Common myeloid progenitor, CD34-positive (primary cell): Measurements from ENCODE around the gene KRT35.
"Not testable (repeated sequence)": the region's sequence is repeated elsewhere in the genome, so short reads cannot be mapped to it uniquely, and the experiment has no call there.

Experiments used
- CTCF ChIA-PET: fragments of 350-600 bp; sonication (Branson Sonifier 250); formaldehyde crosslinking; loops from one replicate; lab custom pipeline; 2021; ENCODE audit warnings: antibody characterized with exemption; lab: Charles Lee
- POLR2A ChIA-PET: fragments of 350-600 bp; sonication (Branson Sonifier 250); formaldehyde crosslinking; loops from one replicate; lab custom pipeline; 2021; ENCODE audit warnings: antibody characterized with exemption; lab: Charles Lee
- DNase-seq, 3 donors: peaks; one replicate each; pipeline versions ENCODE4 v3.0.0 to v3.0.0-alpha.2; 2013
- H3K27ac ChIP-seq, 2 experiments: 1 replicate in 1 of 2; 2 replicates in 1 of 2; pipeline ENCODE4 v1.7.0; 2013; ENCODE audit warnings: inconsistent platforms in 2 of 2, low read length in 2 of 2, mild to moderate bottlenecking in 2 of 2, low read depth in 1 of 2, moderate library complexity in 1 of 2; ENCODE audit not compliant: severe bottlenecking in 2 of 2, insufficient read depth in 1 of 2, poor library complexity in 1 of 2
- H3K27me3 ChIP-seq, 5 experiments: replicated peaks in 2 of 5; 1 replicate in 3 of 5; 2 replicates in 2 of 5; pipeline versions ENCODE4 v1.6.1 to v1.7.0; 2013; ENCODE audit warnings: low read length in 4 of 5, mild to moderate bottlenecking in 2 of 5, moderate library complexity in 2 of 5, inconsistent platforms in 1 of 5; ENCODE audit not compliant: insufficient read depth in 5 of 5, control insufficient read depth in 4 of 5
- H3K36me3 ChIP-seq, 4 experiments: 1 replicate in 2 of 4; 2 replicates in 2 of 4; pipeline versions ENCODE4 v1.6.1 to v1.7.0; 2013; ENCODE audit warnings: low read length in 3 of 4, control low read depth in 1 of 4, mild to moderate bottlenecking in 1 of 4; ENCODE audit not compliant: control insufficient read depth in 4 of 4, insufficient read depth in 4 of 4
- H3K4me1 ChIP-seq, 4 experiments: 1 replicate in 3 of 4; 2 replicates in 1 of 4; pipeline versions ENCODE4 v1.6.1 to v1.7.1; 2013; ENCODE audit warnings: low read length in 3 of 4, mild to moderate bottlenecking in 3 of 4, control low read depth in 1 of 4, inconsistent platforms in 1 of 4, moderate library complexity in 1 of 4; ENCODE audit not compliant: control insufficient read depth in 4 of 4, insufficient read depth in 4 of 4; ENCODE audit errors: control extremely low read depth in 1 of 4
- H3K4me3 ChIP-seq, 7 experiments: 1 replicate in 4 of 7; 2 replicates in 3 of 7; pipeline versions ENCODE4 v1.5.1 to v1.7.0; 2013; ENCODE audit warnings: mild to moderate bottlenecking in 7 of 7, low read length in 6 of 7, moderate library complexity in 6 of 7, inconsistent platforms in 2 of 7, low read depth in 2 of 7, control low read depth in 1 of 7; ENCODE audit not compliant: insufficient read depth in 4 of 7, control insufficient read depth in 1 of 7; ENCODE audit errors: extremely low read depth in 1 of 7
- H3K9me3 ChIP-seq, 5 experiments: 1 replicate in 4 of 5; 2 replicates in 1 of 5; pipeline versions ENCODE4 v1.6.1 to v1.7.1; 2013; ENCODE audit warnings: low read length in 4 of 5, mild to moderate bottlenecking in 2 of 5, inconsistent platforms in 1 of 5, low read depth in 1 of 5, moderate library complexity in 1 of 5; ENCODE audit not compliant: control insufficient read depth in 4 of 5, insufficient read depth in 2 of 5; ENCODE audit errors: control extremely low read depth in 1 of 5
- WGBS: methylation state at CpG from one replicate; pipeline ENCODE4 v1.1.5; 2013; ENCODE audit not compliant: insufficient coverage; 5-methylcytosine and 5-hydroxymethylcytosine counted together

The KRT35 gene

DNA sequence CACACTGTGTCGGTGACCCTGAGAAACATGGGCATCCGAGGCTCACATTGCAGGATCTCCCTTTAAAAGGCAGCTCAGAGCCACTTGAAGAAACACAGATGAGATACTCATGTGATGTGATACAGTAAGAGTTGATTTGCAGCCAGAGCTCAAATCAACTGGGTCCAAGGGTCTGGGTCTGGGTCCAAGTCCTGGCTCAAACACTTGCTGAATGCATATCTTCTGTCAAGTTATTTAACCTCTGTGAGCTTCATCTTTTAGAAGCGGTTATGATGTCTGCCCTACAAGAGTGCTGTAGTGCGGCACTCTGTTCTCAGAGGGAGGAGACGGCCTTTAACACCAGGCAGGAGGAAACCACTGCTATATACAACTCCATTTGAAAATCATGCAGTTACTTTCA lies 46.5 kb downstream of the KRT35 start:
- Histone ChIP-seq H3K27ac (no peak overlapping the region), H3K9me3 (no peaks in the 10 kb centered on the region), H3K4me3 (no peak overlapping the region), H3K4me1 (no peaks in the 10 kb centered on the region), H3K27me3 (peaks cover 0 to 4% (median 0%) of the 10 kb centered on the region in 5 experiments), H3K36me3 (no peaks in the 10 kb centered on the region)
- DNase-seq = no peak
- WGBS = 92% methylated on average over 2 of the region's 5 CpGs
- ChIA-PET POLR2A (no interaction called here), CTCF (interaction anchor here (0.6 to 1.2 kb wide), 2 partner anchors 23 to 184 kb away, joined by 3 read pairs; no protein-coding TSS in a partner anchor)

DNA sequence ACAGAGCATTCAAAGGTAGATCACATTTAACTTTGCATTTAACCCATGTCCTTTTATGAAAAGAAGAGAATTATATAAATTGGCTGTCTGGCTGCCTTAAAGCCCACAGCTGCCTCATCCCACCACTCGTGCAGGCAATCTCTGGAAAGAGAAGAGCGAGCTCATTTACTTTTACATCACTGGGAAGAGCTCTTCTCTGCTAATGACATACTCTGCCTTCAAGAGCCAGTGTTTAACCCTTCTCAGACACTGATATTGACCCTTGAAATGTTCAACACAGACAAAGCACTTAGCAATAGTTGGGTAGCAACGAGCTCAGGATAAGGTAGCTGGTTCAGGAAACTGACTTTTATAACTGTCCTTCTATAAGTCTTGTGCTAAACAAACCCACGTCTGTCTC lies 46.9 kb downstream of the KRT35 start:
- ChIA-PET CTCF (interaction anchor here (0.6 to 1.2 kb wide), 2 partner anchors 22 to 184 kb away, joined by 3 read pairs; no protein-coding TSS in a partner anchor), POLR2A (no interaction called here)
- no peaks in the 10 kb centered on the region for H3K9me3 ChIP-seq
- no peak for DNase-seq
- WGBS = 100% methylated on average over 3 of the region's 4 CpGs
- H3K27ac ChIP-seq = no peak overlapping the region
- H3K36me3 ChIP-seq = no peaks in the 10 kb centered on the region
- H3K4me1 ChIP-seq = no peaks in the 10 kb centered on the region
- peaks cover 0 to 4% (median 0%) of the 10 kb centered on the region in 5 experiments for H3K27me3 ChIP-seq
- H3K4me3 ChIP-seq = no peak overlapping the region

DNA sequence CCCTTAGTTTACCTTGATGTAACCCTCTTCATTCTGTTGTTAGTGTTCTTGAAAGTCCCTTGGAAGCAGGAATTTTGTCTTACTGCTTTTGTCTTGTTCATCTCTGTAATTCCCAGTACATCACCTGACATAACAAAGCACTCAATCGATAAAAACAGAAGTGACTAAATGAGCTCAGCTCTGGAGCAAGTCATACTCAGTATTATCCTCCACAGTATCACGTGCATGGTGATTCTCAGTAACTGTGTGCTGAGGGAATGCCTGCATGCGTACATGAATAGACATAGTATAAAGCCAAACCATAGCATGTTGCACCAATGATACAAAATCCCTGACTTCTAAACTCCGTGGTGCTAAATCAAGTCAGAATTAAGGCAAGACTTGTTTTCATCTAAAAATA lies 47.4 kb downstream of the KRT35 start:
- POLR2A ChIA-PET = no interaction called here
- H3K36me3 ChIP-seq = no peaks in the 10 kb centered on the region
- H3K9me3 ChIP-seq = no peaks in the 10 kb centered on the region
- no peak for DNase-seq
- CTCF ChIA-PET = interaction anchor here (0.6 to 1.2 kb wide), 2 partner anchors 22 to 183 kb away, joined by 3 read pairs; no protein-coding TSS in a partner anchor
- no peak overlapping the region for H3K27ac ChIP-seq
- no CpG with 5 or more reads among the region's 4 CpGs for WGBS
- H3K4me1 ChIP-seq = no peaks in the 10 kb centered on the region
- no peak overlapping the region for H3K4me3 ChIP-seq
- peaks cover 0 to 4% (median 0%) of the 10 kb centered on the region in 5 experiments for H3K27me3 ChIP-seq

DNA sequence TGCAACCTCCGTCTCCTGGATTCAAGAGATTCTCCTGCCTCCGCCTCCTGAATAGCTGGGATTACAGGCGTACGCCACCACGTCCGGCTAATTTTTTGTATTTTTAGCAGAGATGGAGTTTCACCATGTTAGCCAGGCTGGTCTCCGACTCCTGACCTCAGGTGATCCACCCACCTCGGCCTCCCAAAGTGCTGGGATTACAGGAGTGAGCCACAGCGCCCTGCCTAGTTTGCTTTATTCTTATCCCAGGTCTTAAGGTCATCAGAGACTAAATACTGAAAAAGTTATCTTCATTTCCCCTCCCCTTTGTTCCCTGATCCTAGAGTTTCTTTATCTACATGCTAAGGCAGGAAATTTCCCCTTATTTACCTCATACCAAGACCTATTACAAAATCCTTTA lies 50.6 kb downstream of the KRT35 start:
- POLR2A ChIA-PET, H3K27ac ChIP-seq, H3K4me3 ChIP-seq, H3K4me1 ChIP-seq, DNase-seq, CTCF ChIA-PET, H3K36me3 ChIP-seq, H3K27me3 ChIP-seq, H3K9me3 ChIP-seq: not testable (repeated sequence)
- 92% methylated on average over 9 of the region's 9 CpGs for WGBS

DNA sequence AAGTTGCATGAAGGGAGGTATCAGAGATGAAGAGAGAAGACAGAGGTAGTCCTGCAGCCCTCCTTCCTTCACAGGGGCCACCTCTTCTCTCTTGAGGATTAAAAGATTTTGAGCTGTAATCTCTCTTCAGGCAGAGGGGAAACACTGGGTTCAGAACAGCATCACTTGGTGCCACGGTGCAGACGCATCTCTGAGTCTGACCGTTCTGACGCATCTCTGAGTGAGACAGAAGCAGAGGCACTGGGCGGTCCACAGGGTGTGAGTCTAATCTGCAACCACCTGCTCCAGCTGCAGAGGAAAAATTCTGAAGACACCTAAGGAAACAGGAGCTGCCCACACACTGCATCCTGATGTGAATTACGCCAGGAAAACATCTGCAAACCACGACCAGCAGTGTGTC lies 51.3 kb downstream of the KRT35 start:
- no peaks in the 10 kb centered on the region for H3K36me3 ChIP-seq
- H3K4me3 ChIP-seq = no peak overlapping the region
- H3K27me3 ChIP-seq = peaks cover 0 to 4% (median 0%) of the 10 kb centered on the region in 5 experiments
- 74% methylated on average over 7 of the region's 7 CpGs for WGBS
- POLR2A ChIA-PET = no interaction called here
- no peaks in the 10 kb centered on the region for H3K4me1 ChIP-seq
- CTCF ChIA-PET = no interaction called here
- H3K9me3 ChIP-seq = no peaks in the 10 kb centered on the region
- H3K27ac ChIP-seq = no peak overlapping the region
- no peak for DNase-seq

DNA sequence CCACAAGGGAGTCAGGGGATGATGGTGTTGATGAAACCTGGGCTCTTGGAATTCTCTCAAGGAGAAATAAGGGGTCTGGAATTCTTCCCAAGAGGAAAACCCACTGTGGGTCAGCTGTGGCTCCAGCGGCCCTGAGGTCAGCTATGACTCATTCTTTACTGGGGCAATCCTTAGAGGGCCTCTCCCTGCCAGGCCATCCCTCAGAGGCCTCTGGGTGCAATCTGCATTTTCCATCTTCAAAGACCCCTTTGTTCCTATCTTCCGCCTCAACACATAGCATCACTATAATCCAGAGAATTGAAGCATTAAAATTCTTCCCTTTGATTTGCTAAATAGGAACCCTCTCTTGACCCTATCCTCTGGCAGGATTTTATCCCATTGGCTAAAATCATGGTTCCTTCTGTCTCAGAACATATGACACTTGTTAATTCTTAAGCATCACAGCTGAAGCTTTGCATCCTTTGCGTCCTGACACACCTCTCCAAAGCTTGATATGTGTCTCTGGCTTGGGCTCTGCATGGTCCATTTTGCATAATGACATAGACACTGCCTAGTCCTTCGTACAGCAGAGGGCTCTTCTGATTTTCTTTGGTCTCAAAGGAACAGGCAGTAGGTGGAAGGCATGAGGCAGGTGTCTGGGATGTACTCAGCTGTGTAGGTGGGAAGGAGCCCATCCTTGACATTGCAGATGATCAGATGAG lies 52.2 kb downstream of the KRT35 start:
- no peak overlapping the region for H3K27ac ChIP-seq

More for the DNA sequence above, 52.2 kb downstream of the KRT35 start:
- ChIA-PET POLR2A (no interaction called here), CTCF (no interaction called here)
- Histone ChIP-seq H3K36me3 (no peaks in the 10 kb centered on the region), H3K9me3 (no peaks in the 10 kb centered on the region), H3K27me3 (peaks cover 0 to 4% (median 0%) of the 10 kb centered on the region in 5 experiments), H3K4me3 (no peak overlapping the region), H3K4me1 (no peaks in the 10 kb centered on the region)
- WGBS = 79% methylated on average over 3 of the region's 4 CpGs
- DNase-seq = no peak
